Activated CD4-positive, alpha-beta T cell treated with anti-CD3 and anti-CD28 coated beads, Interleukin-2, amount 50 U/mL, for 4 hours (primary cell): ENCODE measurements around the gene SLC35A2.

Experiments used
- DNase-seq, 2 experiments: peaks; one replicate each; pipeline ENCODE4 v3.0.0-alpha.2; 2020

SLC35A2 gene

GRCh38 chrX:48911412-48912182 is at the start of gene SLC35A2:
SLC35A2 (minus strand) TSS chrX:48911646; CDS start chrX:48911636, 10 bp downstream.
- DNase-seq = peak; percentile 81 to 82

GRCh38 chrX:48960291-48960690 is 48.8 kb upstream of the SLC35A2 start:
- DNase-seq = no peak

DNA sequence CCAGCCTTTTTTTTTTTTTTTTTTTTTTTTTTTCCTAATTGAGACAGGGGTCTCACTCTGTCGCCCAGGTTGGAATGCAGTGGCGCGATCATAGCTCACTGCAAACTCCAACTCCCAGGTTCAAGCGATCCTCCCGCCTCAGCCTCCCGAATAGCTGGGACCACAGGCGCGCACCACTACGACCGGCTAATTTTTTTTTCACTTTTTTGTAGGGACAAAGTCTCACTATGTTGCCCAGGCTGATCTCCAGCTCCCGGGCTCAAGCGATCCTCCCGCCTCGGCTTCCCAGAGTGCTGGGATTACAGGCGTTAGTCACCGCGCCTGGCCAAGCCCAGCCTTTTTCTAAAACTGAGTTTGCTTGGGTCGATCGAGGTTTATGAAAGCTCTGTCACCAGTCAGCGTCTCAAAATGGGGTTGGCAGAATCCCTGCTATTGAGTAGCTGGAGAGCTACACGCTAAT is 47.2 kb upstream of the SLC35A2 start:
- DNase-seq = no peak

DNA sequence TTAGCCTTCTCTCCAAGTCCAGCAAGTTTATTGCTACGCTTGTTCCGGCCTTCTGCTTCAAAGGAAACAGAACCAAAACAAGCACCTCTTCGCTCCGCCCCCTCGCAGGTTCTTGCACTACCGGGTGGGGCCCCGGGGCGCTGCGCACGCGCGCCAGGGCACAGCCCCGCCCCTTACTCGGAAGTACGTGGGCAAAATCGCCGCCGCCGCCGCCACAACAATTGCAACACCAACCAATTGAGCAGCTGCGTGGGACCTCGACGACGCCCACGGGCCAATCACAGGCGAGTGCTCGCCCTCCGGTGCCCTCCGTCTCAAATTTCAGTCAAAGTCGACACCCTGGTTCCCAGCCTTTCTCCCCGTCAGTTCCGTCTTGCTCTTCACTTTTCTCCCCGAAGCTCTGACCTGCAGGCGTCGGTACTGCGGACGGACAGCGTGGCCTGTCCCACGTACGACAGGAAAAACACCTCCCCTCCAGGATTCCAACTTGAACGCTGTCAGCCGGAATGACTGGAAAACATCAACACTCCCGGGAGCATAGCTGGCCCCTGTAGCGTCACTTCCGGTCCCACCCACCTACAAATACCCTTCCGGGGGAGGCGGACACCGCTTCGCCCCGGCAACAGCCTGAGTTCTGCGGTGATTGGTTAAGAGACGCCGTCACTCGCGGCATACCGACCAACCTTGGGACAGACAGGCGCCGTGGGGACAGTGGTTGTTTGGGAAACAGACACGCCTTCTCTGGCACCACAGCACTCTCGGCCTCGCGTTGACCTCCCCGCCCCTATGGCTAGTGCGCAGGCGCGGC is 46.6 kb upstream of the SLC35A2 start:
- DNase-seq = peak; percentile 87 to 90

DNA sequence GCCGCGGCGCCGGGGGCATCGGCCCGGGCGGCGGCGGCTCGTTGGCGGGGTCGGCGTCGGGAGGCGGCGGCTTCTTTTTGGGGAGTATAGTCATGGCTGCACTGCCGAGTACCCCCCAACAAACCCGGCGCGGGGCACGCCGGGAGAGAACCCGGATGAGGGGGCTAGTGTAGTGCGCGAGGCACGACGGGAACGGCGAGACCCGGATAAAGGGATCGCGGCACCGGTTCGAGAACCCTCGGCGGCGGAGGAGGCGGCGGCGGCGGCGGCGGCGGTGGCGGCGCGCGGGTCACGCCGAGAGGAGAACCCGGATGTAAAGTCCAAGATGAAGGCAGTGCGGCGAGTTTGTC is 46.0 kb upstream of the SLC35A2 start, which contains the start of gene OTUD5:
OTUD5 (minus strand) TSS at position 131 of the 350 bp plus-strand sequence; CDS start at position 94, 37 bp downstream.
- DNase-seq = peak; percentile 58 to 62

DNA sequence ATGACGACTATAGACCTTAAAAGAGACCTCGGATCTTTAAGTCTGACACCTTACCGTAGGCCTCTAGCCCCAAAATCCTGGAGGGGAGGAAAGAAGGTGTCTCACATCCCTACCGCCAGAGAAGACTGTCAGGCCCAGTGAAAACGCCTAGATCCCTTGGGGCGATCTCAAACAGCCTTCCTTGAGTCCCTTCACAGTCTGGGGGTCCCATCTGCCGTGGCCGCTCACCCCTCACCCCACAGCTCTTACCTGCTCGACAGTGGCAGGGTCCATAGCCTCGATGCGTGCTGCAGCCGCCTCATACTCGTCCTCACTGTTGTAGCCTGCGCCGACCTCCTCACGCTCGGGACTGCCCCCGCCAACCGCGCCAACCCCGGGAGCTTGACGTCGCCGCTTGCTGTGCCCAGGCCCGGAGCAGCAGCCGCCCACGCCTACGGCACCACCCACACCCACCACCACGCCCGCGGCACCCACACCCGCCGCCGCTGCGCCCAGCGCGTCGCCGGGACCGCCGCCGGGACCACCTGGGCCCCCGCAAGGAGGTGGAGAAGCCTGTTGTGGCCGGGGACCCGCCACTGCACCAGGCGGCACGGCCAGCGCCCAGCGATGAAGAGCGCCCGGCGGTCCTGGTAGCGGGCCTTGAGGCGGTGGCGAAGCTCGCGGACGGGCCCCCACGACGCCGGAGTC is 45.4 kb upstream of the SLC35A2 start:
- DNase-seq = peak; percentile 46 to 59

DNA sequence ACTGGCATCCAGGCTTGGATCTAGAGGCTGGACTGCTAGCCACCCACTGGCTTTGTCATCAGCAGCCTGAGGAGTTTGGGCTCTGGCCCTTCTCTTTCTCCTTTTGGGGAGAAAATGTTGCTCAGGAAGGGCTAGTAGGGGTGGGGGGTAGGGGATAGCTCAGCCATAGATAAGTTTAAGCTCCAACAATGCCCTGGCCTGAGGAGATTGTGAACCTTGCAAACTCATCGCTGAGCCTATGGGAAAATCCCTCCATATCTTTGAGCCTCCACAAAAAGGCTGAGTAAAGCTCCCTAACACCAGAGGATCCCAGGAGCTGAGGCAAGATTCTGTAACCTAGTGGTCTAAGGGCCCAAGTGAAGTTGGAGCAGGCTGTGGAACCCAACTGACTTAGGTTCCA is 37.1 kb upstream of the SLC35A2 start:
- no peak for DNase-seq

GRCh38 chrX:48945517-48946348 is 34.3 kb upstream of the SLC35A2 start:
- DNase-seq = peak; percentile 31 to 34

DNA sequence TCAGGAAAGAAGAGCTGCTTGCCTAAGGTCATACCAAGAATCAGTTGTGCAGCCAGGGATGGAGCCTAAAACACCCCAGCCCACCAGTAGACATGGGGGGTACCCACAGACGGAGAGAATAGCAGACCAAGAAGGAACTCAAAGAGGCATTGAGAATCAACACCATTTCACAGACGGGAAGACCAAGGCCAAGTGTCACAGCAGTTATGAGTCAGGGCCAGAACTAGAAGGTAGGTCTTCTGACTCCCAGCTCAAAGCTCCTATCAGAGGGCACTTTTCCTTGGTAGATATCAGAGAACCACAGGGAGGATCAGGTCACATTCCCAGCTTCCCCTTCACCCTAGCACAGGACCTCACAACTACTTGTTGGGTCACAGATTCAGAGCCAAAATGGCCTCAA is 31.4 kb upstream of the SLC35A2 start:
- DNase-seq = no peak

DNA sequence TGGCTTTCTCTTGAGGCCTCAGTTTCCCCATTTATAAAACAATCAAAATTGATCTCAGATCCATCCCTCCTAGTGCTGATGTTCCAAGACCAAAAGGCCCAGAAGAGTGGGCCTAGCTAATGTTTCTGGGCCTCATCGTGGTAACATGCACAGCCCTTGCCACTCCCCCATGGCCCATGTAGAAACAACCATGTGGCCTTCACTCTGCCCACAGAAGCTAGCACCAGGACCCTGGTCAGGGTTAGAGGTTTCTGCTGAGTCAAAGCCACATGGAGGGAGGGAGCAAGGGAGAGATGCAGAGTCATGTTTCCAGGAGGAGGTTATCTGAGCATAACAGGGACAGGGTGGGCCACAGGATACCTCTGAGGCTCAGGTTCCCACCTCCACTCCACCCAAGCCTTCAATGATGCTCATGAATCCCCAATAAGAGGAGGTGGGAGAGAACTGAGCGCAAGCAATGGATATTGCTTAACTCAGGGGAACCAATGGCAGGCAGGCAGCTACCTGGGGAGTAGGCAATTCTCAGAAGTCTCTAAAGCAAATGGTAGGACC is 29.0 kb upstream of the SLC35A2 start:
- no peak for DNase-seq

GRCh38 chrX:48939524-48940228 is 28.2 kb upstream of the SLC35A2 start:
- DNase-seq = no peak

GRCh38 chrX:48938721-48939425 is 27.4 kb upstream of the SLC35A2 start:
- peak; percentile 47 to 48 for DNase-seq

DNA sequence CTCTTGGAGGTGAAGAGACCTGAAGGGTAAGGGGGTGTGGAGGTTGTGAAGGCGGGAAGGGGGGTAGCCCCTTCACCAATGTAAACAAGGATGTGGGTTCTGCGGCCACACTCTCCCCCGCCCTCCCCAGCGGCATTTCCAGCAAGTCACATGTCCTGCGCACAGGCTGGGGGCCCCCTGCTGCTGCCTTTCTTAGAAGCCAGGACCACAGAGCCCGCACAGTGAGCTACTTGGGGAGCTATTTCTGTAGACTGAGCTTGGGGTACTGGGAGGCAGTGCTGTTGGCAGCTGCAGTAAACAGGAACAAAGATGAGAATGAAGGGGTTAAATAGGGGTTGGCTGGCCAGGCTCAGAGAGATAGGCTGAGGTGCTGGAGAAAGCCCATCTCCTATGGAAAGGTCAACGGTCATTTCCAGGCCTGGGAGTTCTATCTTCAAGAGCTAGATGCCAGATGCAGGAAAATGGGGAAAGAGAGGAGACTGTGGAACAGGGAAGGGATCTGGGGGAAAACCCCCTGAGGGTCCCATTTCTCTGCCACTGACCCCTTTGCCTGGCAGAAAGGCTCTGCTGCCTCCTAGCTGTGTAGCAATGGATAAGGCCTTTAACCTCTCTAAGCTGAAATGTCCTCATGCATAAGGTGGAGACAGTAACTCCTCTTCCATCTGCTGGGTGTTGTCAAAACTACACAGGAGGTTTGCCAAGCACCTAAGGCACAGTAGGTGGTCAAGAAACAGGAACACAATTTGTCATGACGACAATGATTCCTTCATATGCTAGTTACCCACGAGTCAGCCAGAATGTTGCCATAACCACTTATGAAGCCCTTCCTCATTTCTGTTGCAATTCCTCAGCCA is 25.8 kb upstream of the SLC35A2 start:
- DNase-seq = peak; percentile 82 to 84

GRCh38 chrX:48936429-48937053 is 25.1 kb upstream of the SLC35A2 start:
- DNase-seq = no peak

DNA sequence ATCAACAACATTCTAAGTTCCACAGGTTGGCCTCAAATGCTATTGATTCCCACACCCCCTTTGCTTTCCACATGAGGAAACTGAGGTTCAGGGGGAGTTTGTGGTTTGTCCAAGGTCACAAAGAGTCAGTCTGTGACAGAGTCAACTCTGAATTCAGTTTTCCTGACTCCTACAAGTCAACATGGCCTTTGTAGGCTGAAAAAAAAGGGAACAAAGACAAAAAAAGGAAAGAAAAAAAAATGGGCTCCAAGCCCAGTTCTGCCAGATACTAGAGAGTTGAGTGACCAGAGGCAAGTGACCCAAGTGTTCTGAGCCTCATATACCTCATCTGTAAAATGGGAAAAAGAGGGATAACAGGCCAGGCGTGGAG is 23.8 kb upstream of the SLC35A2 start:
- no peak for DNase-seq

GRCh38 chrX:48934581-48935300 is 23.3 kb upstream of the SLC35A2 start:
- no peak for DNase-seq

DNA sequence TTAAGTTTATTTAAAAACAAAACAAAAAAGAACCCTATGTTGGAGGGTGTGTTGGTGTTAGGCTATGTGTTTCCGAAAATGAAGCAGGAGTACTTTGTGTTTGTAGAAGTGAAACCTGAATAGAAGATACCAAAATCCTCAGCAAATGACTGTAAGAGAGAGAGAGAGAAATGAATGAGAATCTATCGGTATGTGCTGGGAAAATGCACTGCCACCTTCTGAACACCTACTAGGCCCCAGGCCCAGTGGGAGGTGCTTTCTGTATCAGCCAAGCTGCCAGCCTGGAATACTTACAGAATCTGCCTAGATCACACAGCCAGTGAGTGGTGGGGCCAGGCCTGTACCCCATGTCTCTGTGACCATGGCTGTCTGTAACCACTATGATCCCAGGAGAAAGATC is 22.3 kb upstream of the SLC35A2 start:
- DNase-seq = no peak

DNA sequence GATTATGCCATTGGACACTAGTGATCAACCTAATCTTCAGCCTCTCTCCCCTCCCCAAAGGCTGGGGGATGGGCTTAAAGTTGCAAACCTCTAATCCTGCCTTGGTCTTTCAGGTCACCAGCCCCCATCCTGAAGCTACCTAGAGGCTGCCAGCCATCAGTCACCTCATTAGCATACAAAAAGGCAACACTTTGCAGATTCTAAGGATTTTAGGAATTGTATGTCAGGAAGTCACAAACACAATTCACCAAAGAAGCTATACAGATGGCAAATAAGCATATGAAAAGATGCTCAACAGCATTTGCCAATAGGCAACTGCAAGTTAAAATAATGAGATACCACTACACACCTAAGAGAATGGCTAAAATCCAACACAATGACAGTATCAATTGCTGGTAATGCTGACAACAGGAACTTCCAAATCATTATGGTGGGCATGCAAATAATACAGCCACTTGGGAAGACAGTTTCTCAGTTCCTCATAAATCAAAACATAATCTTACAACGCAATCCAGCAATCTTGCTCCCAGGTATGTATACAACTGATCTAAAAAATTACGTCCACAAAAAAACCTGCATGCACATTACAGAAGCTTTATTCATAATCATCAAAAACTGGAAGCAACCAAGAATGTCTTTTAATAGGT is 16.4 kb upstream of the SLC35A2 start:
- DNase-seq = no peak
